Measurements from ENCODE around the gene C11orf42.

Gene C11orf42

GRCh38 chr11:6258571-6259081 lies 53.3 kb downstream of the C11orf42 start:
- no peak for TF ChIP-seq ZC3H10 (CRISPR knock-in tag; IDR thresholded peaks at IDR 0.05)
- TF ChIP-seq ISL1 (CRISPR knock-in tag; IDR thresholded peaks at IDR 0.05) = no peak
- TF ChIP-seq ZNF8 (CRISPR knock-in tag; IDR thresholded peaks at IDR 0.05) = no peak
- no peak for TF ChIP-seq RARB (CRISPR knock-in tag; IDR thresholded peaks at IDR 0.05)
- TF ChIP-seq CSDC2 (CRISPR knock-in tag; IDR thresholded peaks at IDR 0.05) = no peak
- no peak for TF ChIP-seq PATZ1 (CRISPR knock-in tag; IDR thresholded peaks at IDR 0.05; ENCODE audit: borderline replicate concordance)
- TF ChIP-seq SNAI2 (CRISPR knock-in tag; IDR thresholded peaks at IDR 0.05) = no peak
- no peak for TF ChIP-seq OSR1 (CRISPR knock-in tag; IDR thresholded peaks at IDR 0.05)
- TF ChIP-seq CREB5 (CRISPR knock-in tag; IDR thresholded peaks at IDR 0.05; ENCODE audit: low read depth) = no peak
- no peak for TF ChIP-seq PPARA (CRISPR knock-in tag; IDR thresholded peaks at IDR 0.05; ENCODE audit: borderline replicate concordance)
- no peak for TF ChIP-seq ZNF70 (CRISPR knock-in tag; IDR thresholded peaks at IDR 0.05)
- no peak for TF ChIP-seq ARNTL (CRISPR knock-in tag; IDR thresholded peaks at IDR 0.05; ENCODE audit: borderline replicate concordance, low read depth)
- TF ChIP-seq ZFP30 (CRISPR knock-in tag; IDR thresholded peaks at IDR 0.05) = no peak
- ATAC-seq = peak; percentile 53

- TF ChIP-seq ESRRG (CRISPR knock-in tag; IDR thresholded peaks at IDR 0.05) (no peak), ARNTL (CRISPR knock-in tag; IDR thresholded peaks at IDR 0.05; ENCODE audit: borderline replicate concordance, low read depth) (no peak), PPARA (CRISPR knock-in tag; IDR thresholded peaks at IDR 0.05; ENCODE audit: borderline replicate concordance) (no peak), ZNF70 (CRISPR knock-in tag; IDR thresholded peaks at IDR 0.05) (no peak), CREB5 (CRISPR knock-in tag; IDR thresholded peaks at IDR 0.05; ENCODE audit: low read depth) (no peak), TCF4 (CRISPR knock-in tag; IDR thresholded peaks at IDR 0.05; ENCODE audit: borderline replicate concordance) (no peak), TSHZ2 (CRISPR knock-in tag; IDR thresholded peaks at IDR 0.05) (no peak), SNAI2 (CRISPR knock-in tag; IDR thresholded peaks at IDR 0.05) (no peak), POU6F1 (CRISPR knock-in tag; IDR thresholded peaks at IDR 0.05; ENCODE audit: borderline replicate concordance, low read depth) (no peak), ZC3H10 (CRISPR knock-in tag; IDR thresholded peaks at IDR 0.05) (no peak), RARB (CRISPR knock-in tag; IDR thresholded peaks at IDR 0.05) (no peak), PATZ1 (CRISPR knock-in tag; IDR thresholded peaks at IDR 0.05; ENCODE audit: borderline replicate concordance) (no peak), ZNF8 (CRISPR knock-in tag; IDR thresholded peaks at IDR 0.05) (no peak), CSDC2 (CRISPR knock-in tag; IDR thresholded peaks at IDR 0.05) (no peak), ZNF565 (CRISPR knock-in tag; conservative IDR thresholded peaks at IDR 0.05; ENCODE audit: low read depth) (no peak), CSRNP3 (CRISPR knock-in tag; IDR thresholded peaks at IDR 0.05) (no peak), ZFP3 (CRISPR knock-in tag; IDR thresholded peaks at IDR 0.05) (no peak), GLIS3 (CRISPR knock-in tag; IDR thresholded peaks at IDR 0.05) (no peak), ZFP30 (CRISPR knock-in tag; IDR thresholded peaks at IDR 0.05) (no peak), BACH2 (CRISPR knock-in tag; IDR thresholded peaks at IDR 0.05; ENCODE audit: borderline replicate concordance) (no peak)
- no peak for ATAC-seq
Observed at GRCh38 chr11:6260207-6260726, 54.9 kb downstream of the C11orf42 start.
